Liver (tissue), 9 donors: ENCODE results near the gene SLC12A9. TPM values are rescaled to one million over a fixed set of nuclear protein-coding genes. Genes with fewer than 3 reads are reported as not detected.

ENCODE experiments used
- DNase-seq: peaks from one replicate; pipeline ENCODE4 v3.0.0-alpha.2; 2017; ENCODE audit warnings: low spot score
- H3K27ac ChIP-seq, 2 donors: one replicate each; pipeline ENCODE4 v1.7.0; 2013; ENCODE audit warnings: inconsistent platforms in 2 of 2, low read length in 2 of 2, control low read depth in 1 of 2, low read depth in 1 of 2, mild to moderate bottlenecking in 1 of 2
- H3K27me3 ChIP-seq, 4 donors: one replicate each; pipeline versions ENCODE4 v1.6.1 to v1.7.0; 2013; ENCODE audit warnings: low read length in 3 of 4, inconsistent platforms in 1 of 4, mild to moderate bottlenecking in 1 of 4, moderate library complexity in 1 of 4; ENCODE audit not compliant: control insufficient read depth in 4 of 4, insufficient read depth in 4 of 4
- H3K36me3 ChIP-seq, 4 donors: one replicate each; pipeline versions ENCODE4 v1.6.1 to v1.7.0; 2013; ENCODE audit warnings: low read length in 3 of 4, mild to moderate bottlenecking in 3 of 4, low read depth in 1 of 4, moderate library complexity in 1 of 4; ENCODE audit not compliant: control insufficient read depth in 4 of 4, insufficient read depth in 3 of 4
- H3K4me1 ChIP-seq, 4 donors: one replicate each; pipeline versions ENCODE4 v1.6.1 to v1.7.0; 2013; ENCODE audit warnings: low read length in 3 of 4, mild to moderate bottlenecking in 3 of 4, moderate library complexity in 1 of 4; ENCODE audit not compliant: control insufficient read depth in 4 of 4, insufficient read depth in 4 of 4
- H3K4me3 ChIP-seq, 3 donors: one replicate each; pipeline versions ENCODE4 v1.6.1 to v1.7.0; 2013; ENCODE audit warnings: low read length in 3 of 3, control low read depth in 1 of 3, low read depth in 1 of 3, mild to moderate bottlenecking in 1 of 3
- H3K9ac ChIP-seq, 2 donors: one replicate each; pipeline ENCODE4 v1.7.0; 2013; ENCODE audit warnings: low read length in 2 of 2, mild to moderate bottlenecking in 2 of 2, moderate library complexity in 2 of 2, control low read depth in 1 of 2, low read depth in 1 of 2
- H3K9me3 ChIP-seq, 4 donors: one replicate each; pipeline versions ENCODE4 v1.6.1 to v1.7.0; 2013; ENCODE audit warnings: low read length in 3 of 4; ENCODE audit not compliant: control insufficient read depth in 4 of 4
- ATF3 ChIP-seq: IDR thresholded peaks from 2 replicates; pipeline ENCODE4 v1.6.1; 2016; ENCODE audit warnings: antibody characterized with exemption
- CTCF ChIP-seq: fragments of 150-350 bp; IDR thresholded peaks from 2 replicates; pipeline ENCODE4 v1.5.1; 2017; ENCODE audit warnings: improper control_type of control experiment, low read depth, low read length; ENCODE audit not compliant: missing input control
- EGR1 ChIP-seq, 2 donors: IDR thresholded peaks; 2 replicates each; pipeline ENCODE4 v1.6.1; 2016 to 2018; ENCODE audit warnings: antibody characterized with exemption in 2 of 2, low read depth in 2 of 2
- FOXA1 ChIP-seq: IDR thresholded peaks from 2 replicates; pipeline ENCODE4 v1.6.1; 2016; ENCODE audit warnings: antibody characterized with exemption
- FOXA2 ChIP-seq: IDR thresholded peaks from 2 replicates; pipeline ENCODE4 v1.6.1; 2016; ENCODE audit warnings: antibody characterized with exemption
- GABPA ChIP-seq, 2 donors: IDR thresholded peaks in 1 of 2; conservative IDR thresholded peaks in 1 of 2; 2 replicates each; pipeline ENCODE4 v1.6.1; 2016; ENCODE audit warnings: antibody characterized with exemption in 2 of 2, mild to moderate bottlenecking in 1 of 2, moderate library complexity in 1 of 2
- HNF4A ChIP-seq, 2 donors: conservative IDR thresholded peaks; 2 replicates each; pipeline ENCODE4 v1.6.1; 2016; ENCODE audit warnings: antibody characterized with exemption in 2 of 2, mild to moderate bottlenecking in 2 of 2
- HNF4G ChIP-seq: IDR thresholded peaks from 2 replicates; pipeline ENCODE4 v1.6.1; 2016; ENCODE audit warnings: antibody characterized with exemption
- JUND ChIP-seq, 2 donors: IDR thresholded peaks; 2 replicates each; pipeline ENCODE4 v1.6.1; 2016; ENCODE audit warnings: antibody characterized with exemption in 2 of 2
- MAX ChIP-seq: IDR thresholded peaks from 2 replicates; pipeline ENCODE4 v1.6.1; 2016; ENCODE audit warnings: antibody characterized with exemption
- NR2F2 ChIP-seq: IDR thresholded peaks from 2 replicates; pipeline ENCODE4 v1.6.1; 2016; ENCODE audit warnings: antibody characterized with exemption
- RAD21 ChIP-seq, 2 donors: IDR thresholded peaks; 2 replicates each; pipeline ENCODE4 v1.6.1; 2016; ENCODE audit warnings: antibody characterized with exemption in 2 of 2, mild to moderate bottlenecking in 2 of 2
- REST ChIP-seq: IDR thresholded peaks from 2 replicates; pipeline ENCODE4 v1.6.1; 2016; ENCODE audit warnings: antibody characterized with exemption, mild to moderate bottlenecking
- RXRA ChIP-seq, 2 donors: IDR thresholded peaks; 2 replicates each; pipeline ENCODE4 v1.6.1; 2017 to 2018; ENCODE audit warnings: antibody characterized with exemption in 2 of 2, mild to moderate bottlenecking in 1 of 2
- SP1 ChIP-seq: IDR thresholded peaks from 2 replicates; pipeline ENCODE4 v1.6.1; 2018; ENCODE audit warnings: antibody characterized with exemption, mild to moderate bottlenecking
- TAF1 ChIP-seq: conservative IDR thresholded peaks from 2 replicates; pipeline ENCODE4 v1.6.1; 2016; ENCODE audit warnings: antibody characterized with exemption, mild to moderate bottlenecking
- YY1 ChIP-seq: IDR thresholded peaks from 2 replicates; pipeline ENCODE4 v1.6.1; 2016; ENCODE audit warnings: antibody characterized with exemption, mild to moderate bottlenecking
- WGBS: extraction: QIAGEN DNeasy Blood & Tissue Kit; methylation state at CpG from one replicate; pipeline ENCODE4 v1.1.7; 2013; 5-methylcytosine and 5-hydroxymethylcytosine counted together
- polyA plus RNA-seq, 2 donors: library from polyadenylated mRNA; stranded (reverse) in 1 of 2; unstranded in 1 of 2; fragments of 200-250 nt in 1 of 2; fragments of >200 nt in 1 of 2; fragmentation: Nextera tagmentation in 1 of 2; extraction: Ambion mirVana in 1 of 2; gene quantifications; one replicate each; pipeline versions ENCODE4 v1.2.1 to v1.2.3, GENCODE V29; 2013 to 2015
- total RNA-seq, 2 donors: library from RNA; depleted of rRNA; stranded (reverse); fragments of >200 nt; gene quantifications; one replicate each; pipeline ENCODE4 v1.2.3, GENCODE V29; 2014
- donor health status: healthy.
- donor health status: healthy.
- donor health status: healthy.
- donor health status: healthy.
- donor health status: healthy.

SLC12A9 gene
- total and polyA plus RNA-seq, 4 donors: 1.8 to 17.2 (median 9.4) TPM

GRCh38 chr7:100829150-100829716 is 23.3 kb upstream of the SLC12A9 start:
- H3K9ac ChIP-seq: no peak overlapping the region
- peak in 1 of 2 donors; percentile 19 for TF ChIP-seq JUND (IDR thresholded peaks at IDR 0.05)
- TF ChIP-seq ATF3: no peak
- TF ChIP-seq SP1: peak; percentile 47
- peak in 1 of 2 donors; percentile 10 for TF ChIP-seq EGR1 (IDR thresholded peaks at IDR 0.05; ENCODE audit: low read depth in 2 of 2)
- TF ChIP-seq GABPA (IDR thresholded peaks at IDR 0.05 in 1 of 2, conservative IDR thresholded peaks at IDR 0.05 in 1 of 2): no peak
- TF ChIP-seq REST: peak; percentile 32
- TF ChIP-seq CTCF: no peak
- peak; percentile 38 to 82 for TF ChIP-seq RXRA (IDR thresholded peaks at IDR 0.05)
- no peak for TF ChIP-seq YY1
- peak; percentile 100 for TF ChIP-seq NR2F2
- TF ChIP-seq RAD21 (IDR thresholded peaks at IDR 0.05): peak in 1 of 2 donors; percentile 12
- TF ChIP-seq MAX: peak; percentile 29
- peak; percentile 41 to 61 for TF ChIP-seq HNF4A (conservative IDR thresholded peaks at IDR 0.05)
- no peak for TF ChIP-seq FOXA2
- H3K27ac ChIP-seq: peak overlapping the region; percentile 59 to 87
- no peaks in the 10 kb centered on the region for H3K27me3 ChIP-seq
- H3K9me3 ChIP-seq: no peaks in the 10 kb centered on the region
- H3K4me1 ChIP-seq: peaks cover 19 to 71% (median 48%) of the 10 kb centered on the region in 4 donors
- no peak overlapping the region for H3K4me3 ChIP-seq
- 24% methylated on average over 20 of the region's 20 CpGs for WGBS
- peak; percentile 72 for DNase-seq
- no peaks in the 10 kb centered on the region for H3K36me3 ChIP-seq

GRCh38 chr7:100830396-100830795 is 22.1 kb upstream of the SLC12A9 start:
- 89% methylated on average over 4 of the region's 4 CpGs for WGBS
- no peaks in the 10 kb centered on the region for H3K36me3 ChIP-seq
- no peak overlapping the region for H3K4me3 ChIP-seq
- H3K27ac ChIP-seq: peak overlapping the region; percentile 6 to 35
- H3K9me3 ChIP-seq: no peaks in the 10 kb centered on the region
- DNase-seq: no peak
- no peaks in the 10 kb centered on the region for H3K27me3 ChIP-seq
- H3K4me1 ChIP-seq: peaks cover 17 to 64% (median 43%) of the 10 kb centered on the region in 4 donors
- no peak overlapping the region for H3K9ac ChIP-seq
- TF ChIP-seq YY1: no peak
- no peak for TF ChIP-seq TAF1
- no peak for TF ChIP-seq FOXA2
- TF ChIP-seq JUND (IDR thresholded peaks at IDR 0.05): no peak
- TF ChIP-seq REST: no peak
- TF ChIP-seq FOXA1: no peak
- no peak for TF ChIP-seq HNF4G
- no peak for TF ChIP-seq RAD21 (IDR thresholded peaks at IDR 0.05)
- no peak for TF ChIP-seq CTCF
- no peak for TF ChIP-seq MAX
